GM23338 (cell line): ENCODE data around the gene CD24. TPM values are rescaled to one million over a fixed set of nuclear protein-coding genes. Genes with fewer than 3 reads are reported as not detected.

Source experiments
- ATAC-seq: fragments of 200-7000 bp; cut with Tn5 transposase; 3 replicates; pipeline ENCODE4 v1.9.1; 2020
- DNase-seq: peaks from one replicate; pipeline ENCODE4 v3.0.0-alpha.2; 2015; ENCODE audit warnings: low spot score
- H2AFZ ChIP-seq: fragments of 200-600 bp; sonication (generic); 2 replicates; pipeline ENCODE4 v1.8.0; 2016; ENCODE audit warnings: antibody characterized with exemption, mild to moderate bottlenecking, moderate library complexity
- H3F3A ChIP-seq: fragments of 200-600 bp; sonication (generic); replicated peaks from 2 replicates; pipeline ENCODE4 v1.8.0; 2017; ENCODE audit warnings: antibody characterized with exemption, mixed run types, low read depth
- H3K27ac ChIP-seq: fragments of 200-600 bp; sonication (generic); 2 replicates; pipeline ENCODE4 v1.6.1; 2016; ENCODE audit warnings: low read depth
- H3K27me3 ChIP-seq: fragments of 200-600 bp; sonication (generic); 2 replicates; pipeline ENCODE4 v1.8.0; 2016; ENCODE audit warnings: mild to moderate bottlenecking, mixed run types, moderate library complexity; ENCODE audit not compliant: insufficient read depth
- H3K36me3 ChIP-seq: fragments of 200-600 bp; sonication (generic); 2 replicates; pipeline ENCODE4 v1.8.0; 2016; ENCODE audit warnings: mild to moderate bottlenecking; ENCODE audit not compliant: insufficient read depth
- H3K4me1 ChIP-seq: fragments of 200-600 bp; sonication (generic); 2 replicates; pipeline ENCODE4 v1.8.0; 2016; ENCODE audit warnings: mild to moderate bottlenecking, moderate library complexity; ENCODE audit not compliant: insufficient read depth
- H3K4me2 ChIP-seq: fragments of 200-600 bp; sonication (generic); 2 replicates; pipeline ENCODE4 v1.7.1; 2017; ENCODE audit warnings: mixed run types
- H3K4me3 ChIP-seq: fragments of 200-600 bp; sonication (generic); 2 replicates; pipeline ENCODE4 v1.6.1; 2016; ENCODE audit warnings: mixed run types
- H3K79me2 ChIP-seq: fragments of 200-600 bp; sonication (generic); replicated peaks from 2 replicates; pipeline ENCODE4 v1.8.0; 2017; ENCODE audit warnings: mild to moderate bottlenecking; ENCODE audit not compliant: insufficient read depth
- H3K9me2 ChIP-seq: fragments of 200-600 bp; sonication (generic); 2 replicates; pipeline ENCODE4 v1.8.0; 2017; ENCODE audit not compliant: insufficient read depth
- H4K20me1 ChIP-seq: fragments of 200-600 bp; sonication (generic); replicated peaks from 2 replicates; pipeline ENCODE4 v1.8.0; 2017; ENCODE audit warnings: mild to moderate bottlenecking; ENCODE audit not compliant: insufficient read depth
- H3K27ac Mint-ChIP-seq: 2 replicates; pipeline ENCODE4 v1.8.0; 2020; ENCODE audit warnings: inconsistent platforms, mild to moderate bottlenecking, moderate library complexity, mixed read lengths
- H3K27me3 Mint-ChIP-seq: 3 replicates; pipeline ENCODE4 v1.8.0; 2022; ENCODE audit warnings: low read depth, mild to moderate bottlenecking, moderate library complexity, mixed read lengths, inconsistent platforms; ENCODE audit not compliant: insufficient read depth, poor library complexity
- H3K36me3 Mint-ChIP-seq: 3 replicates; pipeline ENCODE4 v1.8.0; 2021; ENCODE audit warnings: low read depth, mild to moderate bottlenecking, inconsistent platforms, moderate library complexity, mixed read lengths
- H3K4me1 Mint-ChIP-seq: 3 replicates; pipeline ENCODE4 v1.8.0; 2020; ENCODE audit warnings: mild to moderate bottlenecking, inconsistent platforms, mixed read lengths
- H3K4me3 Mint-ChIP-seq: 3 replicates; pipeline ENCODE4 v1.8.0; 2021; ENCODE audit warnings: moderate library complexity, mild to moderate bottlenecking, inconsistent platforms, mixed read lengths
- H3K9me3 Mint-ChIP-seq: 3 replicates; pipeline ENCODE4 v1.8.0; 2020; ENCODE audit warnings: moderate library complexity, mild to moderate bottlenecking, inconsistent platforms, mixed read lengths
- CREB1 ChIP-seq: fragments of 250-450 bp; sonication (Bioruptor Pico); IDR thresholded peaks from 2 replicates; pipeline ENCODE4 v1.5.0; 2020; ENCODE audit warnings: low read depth, mild to moderate bottlenecking, moderate library complexity
- EZH2phosphoT487 ChIP-seq: fragments of 200-600 bp; sonication (generic); IDR thresholded peaks from one replicate; pipeline ENCODE4 v1.8.1; 2018; ENCODE audit warnings: antibody characterized with exemption; ENCODE audit not compliant: unreplicated experiment
- JUNB ChIP-seq: IDR thresholded peaks from one replicate; pipeline ENCODE4 v1.6.1; 2016; ENCODE audit warnings: antibody characterized with exemption; ENCODE audit not compliant: unreplicated experiment
- NANOG ChIP-seq: IDR thresholded peaks from 2 replicates; pipeline ENCODE4 v1.6.1; 2016; ENCODE audit warnings: antibody characterized with exemption, borderline replicate concordance
- POLR2AphosphoS5 ChIP-seq: IDR thresholded peaks from 2 replicates; pipeline ENCODE4 v1.6.1; 2016; ENCODE audit warnings: antibody characterized with exemption, low read depth
- STAT1 ChIP-seq: IDR thresholded peaks from one replicate; pipeline ENCODE4 v1.6.1; 2016; ENCODE audit warnings: antibody characterized with exemption; ENCODE audit not compliant: unreplicated experiment
- ZNF114 ChIP-seq: fragments of 250-450 bp; sonication (Bioruptor Pico); IDR thresholded peaks from 2 replicates; pipeline ENCODE4 v1.5.0; 2020; ENCODE audit warnings: mild to moderate bottlenecking, moderate library complexity
- ZNF331 ChIP-seq: fragments of 250-450 bp; sonication (Bioruptor Pico); IDR thresholded peaks from 2 replicates; pipeline ENCODE4 v1.5.0; 2020; ENCODE audit warnings: low read depth, mild to moderate bottlenecking, moderate library complexity
- polyA plus RNA-seq: library from polyadenylated mRNA; unstranded; fragments of >200 nt; fragmentation: Nextera tagmentation; extraction: Ambion mirVana; gene quantifications from 2 replicates; pipeline ENCODE4 v1.2.1, GENCODE V29; 2016
- total RNA-seq: library from RNA; depleted of rRNA; stranded (reverse); fragments of >200 nt; shearing (Covaris generic); gene quantifications from 2 replicates; pipeline ENCODE4 v1.2.3, GENCODE V29; 2014
- TF ChIP-seq, protein P1 (sequence below), 2 experiments: fragments of 200-600 bp in 1 of 2; sonication (generic) in 1 of 2; conservative IDR thresholded peaks; 2 replicates each; pipeline versions ENCODE4 v1.5.1 to v1.6.1; 2016 to 2017; ENCODE audit warnings: antibody characterized with exemption in 2 of 2, low read depth in 2 of 2, mild to moderate bottlenecking in 2 of 2, moderate library complexity in 1 of 2
- TF ChIP-seq, protein P2 (sequence below): IDR thresholded peaks from one replicate; pipeline ENCODE4 v1.6.1; 2018; ENCODE audit warnings: antibody characterized with exemption; ENCODE audit not compliant: unreplicated experiment
- TF ChIP-seq, protein P3 (sequence below): IDR thresholded peaks from 2 replicates; pipeline ENCODE4 v1.6.1; 2016; ENCODE audit warnings: antibody characterized with exemption

The CD24 gene
- total and polyA plus RNA-seq, 2 experiments from 2014 or later, result 1,373 to 2,907 TPM

DNA sequence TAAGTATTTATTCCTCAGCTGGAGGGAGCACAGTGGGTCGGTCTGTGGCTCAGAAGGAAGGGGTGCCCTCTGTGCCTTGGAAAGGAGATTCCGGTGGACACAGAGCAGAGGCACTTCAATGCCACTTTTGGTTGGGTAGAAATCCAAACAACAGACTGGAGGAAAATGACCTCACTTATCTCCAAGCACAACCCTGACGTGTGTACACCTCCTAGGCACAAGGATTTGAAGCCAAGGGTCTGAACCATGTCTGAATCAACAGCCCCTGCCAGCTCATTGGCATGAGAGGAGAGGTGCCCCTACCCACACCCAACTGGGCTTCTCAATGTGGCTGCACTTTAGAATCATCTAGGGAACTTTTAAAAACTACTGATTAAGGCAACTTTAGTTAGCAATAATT lies 13.4 kb downstream of the CD24 start (continued):
- TF ChIP-seq JUNB (no peak), ZNF114 (CRISPR knock-in tag) (no peak), POLR2AphosphoS5 (no peak), EZH2phosphoT487 (no peak), CREB1 (CRISPR knock-in tag) (no peak)
- TF ChIP-seq, protein P1, sequence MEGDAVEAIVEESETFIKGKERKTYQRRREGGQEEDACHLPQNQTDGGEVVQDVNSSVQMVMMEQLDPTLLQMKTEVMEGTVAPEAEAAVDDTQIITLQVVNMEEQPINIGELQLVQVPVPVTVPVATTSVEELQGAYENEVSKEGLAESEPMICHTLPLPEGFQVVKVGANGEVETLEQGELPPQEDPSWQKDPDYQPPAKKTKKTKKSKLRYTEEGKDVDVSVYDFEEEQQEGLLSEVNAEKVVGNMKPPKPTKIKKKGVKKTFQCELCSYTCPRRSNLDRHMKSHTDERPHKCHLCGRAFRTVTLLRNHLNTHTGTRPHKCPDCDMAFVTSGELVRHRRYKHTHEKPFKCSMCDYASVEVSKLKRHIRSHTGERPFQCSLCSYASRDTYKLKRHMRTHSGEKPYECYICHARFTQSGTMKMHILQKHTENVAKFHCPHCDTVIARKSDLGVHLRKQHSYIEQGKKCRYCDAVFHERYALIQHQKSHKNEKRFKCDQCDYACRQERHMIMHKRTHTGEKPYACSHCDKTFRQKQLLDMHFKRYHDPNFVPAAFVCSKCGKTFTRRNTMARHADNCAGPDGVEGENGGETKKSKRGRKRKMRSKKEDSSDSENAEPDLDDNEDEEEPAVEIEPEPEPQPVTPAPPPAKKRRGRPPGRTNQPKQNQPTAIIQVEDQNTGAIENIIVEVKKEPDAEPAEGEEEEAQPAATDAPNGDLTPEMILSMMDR (conservative IDR thresholded peaks at IDR 0.05; ENCODE audit: low read depth in 2 of 2), result no peak
- TF ChIP-seq, protein P2, sequence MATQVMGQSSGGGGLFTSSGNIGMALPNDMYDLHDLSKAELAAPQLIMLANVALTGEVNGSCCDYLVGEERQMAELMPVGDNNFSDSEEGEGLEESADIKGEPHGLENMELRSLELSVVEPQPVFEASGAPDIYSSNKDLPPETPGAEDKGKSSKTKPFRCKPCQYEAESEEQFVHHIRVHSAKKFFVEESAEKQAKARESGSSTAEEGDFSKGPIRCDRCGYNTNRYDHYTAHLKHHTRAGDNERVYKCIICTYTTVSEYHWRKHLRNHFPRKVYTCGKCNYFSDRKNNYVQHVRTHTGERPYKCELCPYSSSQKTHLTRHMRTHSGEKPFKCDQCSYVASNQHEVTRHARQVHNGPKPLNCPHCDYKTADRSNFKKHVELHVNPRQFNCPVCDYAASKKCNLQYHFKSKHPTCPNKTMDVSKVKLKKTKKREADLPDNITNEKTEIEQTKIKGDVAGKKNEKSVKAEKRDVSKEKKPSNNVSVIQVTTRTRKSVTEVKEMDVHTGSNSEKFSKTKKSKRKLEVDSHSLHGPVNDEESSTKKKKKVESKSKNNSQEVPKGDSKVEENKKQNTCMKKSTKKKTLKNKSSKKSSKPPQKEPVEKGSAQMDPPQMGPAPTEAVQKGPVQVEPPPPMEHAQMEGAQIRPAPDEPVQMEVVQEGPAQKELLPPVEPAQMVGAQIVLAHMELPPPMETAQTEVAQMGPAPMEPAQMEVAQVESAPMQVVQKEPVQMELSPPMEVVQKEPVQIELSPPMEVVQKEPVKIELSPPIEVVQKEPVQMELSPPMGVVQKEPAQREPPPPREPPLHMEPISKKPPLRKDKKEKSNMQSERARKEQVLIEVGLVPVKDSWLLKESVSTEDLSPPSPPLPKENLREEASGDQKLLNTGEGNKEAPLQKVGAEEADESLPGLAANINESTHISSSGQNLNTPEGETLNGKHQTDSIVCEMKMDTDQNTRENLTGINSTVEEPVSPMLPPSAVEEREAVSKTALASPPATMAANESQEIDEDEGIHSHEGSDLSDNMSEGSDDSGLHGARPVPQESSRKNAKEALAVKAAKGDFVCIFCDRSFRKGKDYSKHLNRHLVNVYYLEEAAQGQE, result no peak

DNA sequence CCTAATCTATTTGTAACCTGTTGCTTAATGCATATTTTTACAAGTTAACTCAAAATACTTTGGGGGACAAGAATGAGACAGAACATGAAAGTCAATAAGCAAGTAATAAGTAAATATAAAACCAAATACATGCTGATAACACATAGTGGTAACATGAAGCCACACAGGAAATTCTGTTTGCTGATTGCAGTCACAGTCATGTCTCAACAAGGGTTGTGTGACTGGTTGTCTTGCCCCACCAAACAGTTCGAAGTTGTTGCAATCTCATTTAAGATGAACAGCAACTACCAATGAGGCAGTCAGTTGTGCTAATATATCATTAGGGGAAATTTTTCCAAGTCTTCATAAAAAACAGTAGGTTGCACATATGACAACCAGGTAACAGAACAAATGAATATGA lies 14.5 kb downstream of the CD24 start:
- no peaks in the 10 kb centered on the region for H3K27me3 ChIP-seq
- Mint-ChIP-seq H3K27ac (no peak overlapping the region), H3K9me3 (no peaks in the 10 kb centered on the region), H3K27me3 (peaks cover 3% of the 10 kb centered on the region), H3K4me3 (no peak overlapping the region), H3K36me3 (peaks cover 5% of the 10 kb centered on the region; the same call in 1 of the 3 replicates), H3K4me1 (no peaks in the 10 kb centered on the region)
- DNase-seq, result no peak
- H3K4me2 ChIP-seq, result no peak overlapping the region
- no peaks in the 10 kb centered on the region for H3K36me3 ChIP-seq
- H3K4me1 ChIP-seq, result no peaks in the 10 kb centered on the region
- no peak for ATAC-seq
- H3K79me2 ChIP-seq, result no peaks in the 10 kb centered on the region
- H4K20me1 ChIP-seq, result no peaks in the 10 kb centered on the region
- no peak overlapping the region for H3K4me3 ChIP-seq
- no peak overlapping the region for H2AFZ ChIP-seq
- no peaks in the 10 kb centered on the region for H3K9me2 ChIP-seq
- no peaks in the 10 kb centered on the region for H3F3A ChIP-seq
- no peak overlapping the region for H3K27ac ChIP-seq
- TF ChIP-seq JUNB, result no peak
- no peak for TF ChIP-seq STAT1
- no peak for TF ChIP-seq POLR2AphosphoS5
- TF ChIP-seq NANOG, result no peak
- TF ChIP-seq, protein P3, sequence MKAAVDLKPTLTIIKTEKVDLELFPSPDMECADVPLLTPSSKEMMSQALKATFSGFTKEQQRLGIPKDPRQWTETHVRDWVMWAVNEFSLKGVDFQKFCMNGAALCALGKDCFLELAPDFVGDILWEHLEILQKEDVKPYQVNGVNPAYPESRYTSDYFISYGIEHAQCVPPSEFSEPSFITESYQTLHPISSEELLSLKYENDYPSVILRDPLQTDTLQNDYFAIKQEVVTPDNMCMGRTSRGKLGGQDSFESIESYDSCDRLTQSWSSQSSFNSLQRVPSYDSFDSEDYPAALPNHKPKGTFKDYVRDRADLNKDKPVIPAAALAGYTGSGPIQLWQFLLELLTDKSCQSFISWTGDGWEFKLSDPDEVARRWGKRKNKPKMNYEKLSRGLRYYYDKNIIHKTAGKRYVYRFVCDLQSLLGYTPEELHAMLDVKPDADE, result no peak
- no peak for TF ChIP-seq ZNF331 (CRISPR knock-in tag)
- TF ChIP-seq, protein P1 (conservative IDR thresholded peaks at IDR 0.05; ENCODE audit: low read depth in 2 of 2), result no peak
- TF ChIP-seq CREB1 (CRISPR knock-in tag), result no peak
- TF ChIP-seq ZNF114 (CRISPR knock-in tag), result no peak
- TF ChIP-seq, protein P2, result no peak
